RWPE1 (cell line): ENCODE measurements around the gene GCNT1.
"Not testable (repeated sequence)": the region's sequence is repeated elsewhere in the genome, so short reads cannot be mapped to it uniquely, and the experiment has no call there.

Experiments
- CTCF ChIA-PET: fragments of 350-600 bp; sonication (Branson Sonifier 250); formaldehyde crosslinking; extraction: SDS; loops from one replicate; lab custom pipeline; 2021; lab: Yijun Ruan, JAX
- POLR2A ChIA-PET: fragments of 400-600 bp; formaldehyde crosslinking; extraction: SDS; loops from one replicate; lab custom pipeline; 2020; ENCODE audit warnings: antibody characterized with exemption; ENCODE audit not compliant: low non-redundant PET; lab: Yijun Ruan, JAX
- DNase-seq: peaks from one replicate; pipeline ENCODE4 v3.0.0; 2012; ENCODE audit warnings: low spot score
- H3K27ac ChIP-seq: fragments of 450-650 bp; 2 replicates; pipeline ENCODE4 v1.5.1; 2017
- CTCF ChIP-seq: fragments of 450-650 bp; conservative IDR thresholded peaks from 2 replicates; pipeline ENCODE4 v1.5.1; 2017; ENCODE audit warnings: low read depth, mild to moderate bottlenecking

GCNT1 gene

GRCh38 chr9:76463211-76463610 is 4.2 kb downstream of the GCNT1 start:
- H3K27ac ChIP-seq, result no peak overlapping the region
- DNase-seq, result no peak
- POLR2A ChIA-PET, result no interaction called here
- CTCF ChIA-PET, result no interaction called here
- no peak for TF ChIP-seq CTCF

GRCh38 chr9:76464706-76465105 is 5.7 kb downstream of the GCNT1 start:
- no peak overlapping the region for H3K27ac ChIP-seq
- no peak for TF ChIP-seq CTCF
- POLR2A ChIA-PET, result no interaction called here
- CTCF ChIA-PET, result no interaction called here
- DNase-seq, result no peak

GRCh38 chr9:76465442-76466298 is 6.7 kb downstream of the GCNT1 start:
- ChIA-PET CTCF (no interaction called here), POLR2A (no interaction called here)
- DNase-seq, result no peak
- H3K27ac ChIP-seq, result no peak overlapping the region
- TF ChIP-seq CTCF, result no peak

- TF ChIP-seq CTCF, result no peak
- ChIA-PET CTCF (no interaction called here), POLR2A (no interaction called here)
- DNase-seq, result no peak
- H3K27ac ChIP-seq, result no peak overlapping the region
Measured at GRCh38 chr9:76466299-76466605, 7.3 kb downstream of the GCNT1 start.

- ChIA-PET POLR2A (no interaction called here), CTCF (interaction anchor here (0.7 kb wide), 1 partner anchor 379 kb away, joined by 3 read pairs; no protein-coding TSS in a partner anchor)
- no peak for TF ChIP-seq CTCF
- H3K27ac ChIP-seq, result no peak overlapping the region
- no peak for DNase-seq
Measured at GRCh38 chr9:76474419-76474818, 15.4 kb downstream of the GCNT1 start.

GRCh38 chr9:76475686-76476085 is 16.7 kb downstream of the GCNT1 start:
- POLR2A ChIA-PET, result no interaction called here
- CTCF ChIA-PET, result no interaction called here
- TF ChIP-seq CTCF, result no peak
- no peak for DNase-seq
- H3K27ac ChIP-seq, result no peak overlapping the region

GRCh38 chr9:76477818-76478217 is 18.8 kb downstream of the GCNT1 start:
- POLR2A ChIA-PET, H3K27ac ChIP-seq, DNase-seq: not testable (repeated sequence)
- CTCF ChIA-PET, result interaction anchor here (0.7 kb wide), 1 partner anchor 588 kb away, joined by 3 read pairs; the partner anchor contains the start of gene PCSK5
